Measurements from ENCODE around the gene FAF1. TPM values are rescaled to one million over a fixed set of nuclear protein-coding genes. Genes with fewer than 3 reads are reported as not detected.

FAF1 gene
- total and polyA plus RNA-seq, 8 donors: 47.4 to 58.3 (median 53.2) TPM

DNA sequence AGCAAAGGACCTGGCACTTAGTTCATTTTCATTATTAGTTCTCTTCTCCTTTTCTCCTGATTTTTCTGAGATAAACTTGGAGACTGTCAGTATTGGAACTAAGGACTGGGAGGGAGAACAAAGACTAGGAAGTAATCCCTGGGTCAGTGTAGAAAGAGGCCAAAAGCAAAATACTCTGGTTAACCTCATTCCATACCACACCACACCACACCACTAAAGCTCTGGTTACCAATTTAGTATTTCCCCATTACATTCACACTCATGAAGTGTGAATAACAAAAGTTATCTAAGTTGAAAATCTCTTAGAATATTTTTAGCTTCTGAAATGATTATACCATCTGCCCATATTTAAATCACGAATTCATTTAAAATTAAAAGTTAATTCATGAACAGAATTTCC lies 467.9 kb downstream of the FAF1 start:
- no peaks in the 10 kb centered on the region for H3K4me1 ChIP-seq
- TF ChIP-seq, protein P1, sequence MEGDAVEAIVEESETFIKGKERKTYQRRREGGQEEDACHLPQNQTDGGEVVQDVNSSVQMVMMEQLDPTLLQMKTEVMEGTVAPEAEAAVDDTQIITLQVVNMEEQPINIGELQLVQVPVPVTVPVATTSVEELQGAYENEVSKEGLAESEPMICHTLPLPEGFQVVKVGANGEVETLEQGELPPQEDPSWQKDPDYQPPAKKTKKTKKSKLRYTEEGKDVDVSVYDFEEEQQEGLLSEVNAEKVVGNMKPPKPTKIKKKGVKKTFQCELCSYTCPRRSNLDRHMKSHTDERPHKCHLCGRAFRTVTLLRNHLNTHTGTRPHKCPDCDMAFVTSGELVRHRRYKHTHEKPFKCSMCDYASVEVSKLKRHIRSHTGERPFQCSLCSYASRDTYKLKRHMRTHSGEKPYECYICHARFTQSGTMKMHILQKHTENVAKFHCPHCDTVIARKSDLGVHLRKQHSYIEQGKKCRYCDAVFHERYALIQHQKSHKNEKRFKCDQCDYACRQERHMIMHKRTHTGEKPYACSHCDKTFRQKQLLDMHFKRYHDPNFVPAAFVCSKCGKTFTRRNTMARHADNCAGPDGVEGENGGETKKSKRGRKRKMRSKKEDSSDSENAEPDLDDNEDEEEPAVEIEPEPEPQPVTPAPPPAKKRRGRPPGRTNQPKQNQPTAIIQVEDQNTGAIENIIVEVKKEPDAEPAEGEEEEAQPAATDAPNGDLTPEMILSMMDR (IDR thresholded peaks at IDR 0.05): no peak
- intact Hi-C loops (cut with DNase I): loop anchor here in 1 of 2 donors (5.0 kb wide), 1 partner anchor 35 kb away; no protein-coding TSS in a partner anchor
- no peaks in the 10 kb centered on the region for H3K27me3 ChIP-seq
- no peak for DNase-seq
- peaks cover 0 to 7% of the 10 kb centered on the region in 2 donors for H3K9me3 ChIP-seq
- no peak overlapping the region for H3K4me3 ChIP-seq
- ATAC-seq: no peak
- H3K36me3 ChIP-seq: peaks cover 0 to 16% of the 10 kb centered on the region in 2 donors
- no peak overlapping the region for H3K27ac ChIP-seq

DNA sequence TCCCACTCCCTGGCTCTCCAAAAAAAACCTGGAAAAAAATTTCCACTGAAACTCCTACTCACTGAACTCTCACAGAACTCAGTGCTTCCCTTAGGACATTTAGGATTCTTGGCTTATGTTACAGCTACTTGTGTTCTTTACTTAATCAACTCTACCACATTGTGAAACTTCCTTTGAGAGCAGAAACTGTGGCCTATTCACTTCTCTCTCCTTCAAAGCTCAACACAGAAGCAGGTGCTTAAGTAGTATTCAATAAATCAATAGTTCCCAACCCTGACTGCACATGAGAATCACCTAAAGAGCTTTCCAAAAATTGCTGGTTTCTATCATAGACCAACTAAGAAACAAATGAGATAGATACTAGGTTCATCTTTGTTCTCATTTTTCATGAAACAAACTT lies 468.9 kb downstream of the FAF1 start:
- DNase-seq (no peak), ATAC-seq (peak; percentile 41)
- H3K4me3 ChIP-seq: no peak overlapping the region
- peaks cover 0 to 16% of the 10 kb centered on the region in 2 donors for H3K36me3 ChIP-seq
- TF ChIP-seq, protein P1 (IDR thresholded peaks at IDR 0.05): no peak
- H3K9me3 ChIP-seq: no peaks in the 10 kb centered on the region
- no peak overlapping the region for H3K27ac ChIP-seq
- H3K27me3 ChIP-seq: no peaks in the 10 kb centered on the region
- intact Hi-C loops (cut with DNase I): loop anchor here in 1 of 2 donors (5.0 kb wide), 1 partner anchor 34 kb away; no protein-coding TSS in a partner anchor
- H3K4me1 ChIP-seq: no peaks in the 10 kb centered on the region

GRCh38 chr1:50490640-50491039 lies 469.4 kb downstream of the FAF1 start:
- ATAC-seq (no peak), DNase-seq (no peak)
- intact Hi-C loops (cut with DNase I): loop anchor here in 1 of 2 donors (5.0 kb wide), 1 partner anchor 33 kb away; no protein-coding TSS in a partner anchor
- TF ChIP-seq, protein P1 (IDR thresholded peaks at IDR 0.05): no peak
- H3K27me3 ChIP-seq: no peaks in the 10 kb centered on the region
- H3K27ac ChIP-seq: no peak overlapping the region
- H3K9me3 ChIP-seq: no peaks in the 10 kb centered on the region
- H3K36me3 ChIP-seq: peaks cover 0 to 16% of the 10 kb centered on the region in 2 donors
- no peaks in the 10 kb centered on the region for H3K4me1 ChIP-seq
- no peak overlapping the region for H3K4me3 ChIP-seq

GRCh38 chr1:50488876-50489275 lies 471.2 kb downstream of the FAF1 start:
- Histone ChIP-seq H3K4me3 (no peak overlapping the region), H3K9me3 (no peaks in the 10 kb centered on the region), H3K4me1 (no peaks in the 10 kb centered on the region), H3K36me3 (peaks cover 0 to 16% of the 10 kb centered on the region in 2 donors), H3K27me3 (no peaks in the 10 kb centered on the region), H3K27ac (no peak overlapping the region)
- intact Hi-C loops (cut with DNase I): no loop called here
- ATAC-seq: no peak
- TF ChIP-seq, protein P1 (IDR thresholded peaks at IDR 0.05): no peak
- no peak for DNase-seq

- Histone ChIP-seq H3K27me3 (no peaks in the 10 kb centered on the region), H3K9me3 (no peaks in the 10 kb centered on the region), H3K36me3 (peaks cover 0 to 16% of the 10 kb centered on the region in 2 donors), H3K4me3 (no peak overlapping the region), H3K4me1 (no peaks in the 10 kb centered on the region), H3K27ac (no peak overlapping the region)
- intact Hi-C loops (cut with DNase I): no loop called here
- DNase-seq (peak in 1 of 4 donors; percentile 8), ATAC-seq (no peak)
- TF ChIP-seq, protein P1 (IDR thresholded peaks at IDR 0.05): no peak
Measured at GRCh38 chr1:50488356-50488755, 471.7 kb downstream of the FAF1 start.
